GM23248 (cell line): ENCODE results near the gene MAP7D3. TPM values are rescaled to one million over a fixed set of nuclear protein-coding genes. Genes with fewer than 3 reads are reported as not detected.

ENCODE experiments used
- DNase-seq: peaks from one replicate; pipeline ENCODE4 v3.0.0-alpha.2; 2015
- H2AFZ ChIP-seq: fragments of 200-600 bp; sonication (generic); 2 replicates; pipeline ENCODE4 v1.6.1; 2016; ENCODE audit warnings: antibody characterized with exemption
- H3F3A ChIP-seq: fragments of 200-600 bp; sonication (generic); 2 replicates; pipeline ENCODE4 v1.6.1; 2016; ENCODE audit warnings: mild to moderate bottlenecking, antibody characterized with exemption, mixed run types; ENCODE audit not compliant: insufficient read depth
- H3K27ac ChIP-seq: fragments of 200-600 bp; sonication (generic); 2 replicates; pipeline ENCODE4 v1.5.1; 2016; ENCODE audit warnings: mild to moderate bottlenecking
- H3K27me3 ChIP-seq: fragments of 200-600 bp; sonication (generic); replicated peaks from 2 replicates; pipeline ENCODE4 v1.6.1; 2016; ENCODE audit warnings: mild to moderate bottlenecking; ENCODE audit not compliant: insufficient read depth
- H3K36me3 ChIP-seq: fragments of 200-600 bp; sonication (generic); 2 replicates; pipeline ENCODE4 v1.6.1; 2016; ENCODE audit warnings: low read depth, mild to moderate bottlenecking
- H3K4me1 ChIP-seq: fragments of 200-600 bp; sonication (generic); 2 replicates; pipeline ENCODE4 v1.6.1; 2016; ENCODE audit warnings: mild to moderate bottlenecking; ENCODE audit not compliant: insufficient read depth
- H3K4me2 ChIP-seq: fragments of 200-600 bp; sonication (generic); one replicate; pipeline ENCODE4 v1.6.1; 2016; ENCODE audit warnings: mild to moderate bottlenecking; ENCODE audit not compliant: unreplicated experiment
- H3K4me3 ChIP-seq: fragments of 200-600 bp; sonication (generic); 2 replicates; pipeline ENCODE4 v1.5.1; 2016; ENCODE audit warnings: mild to moderate bottlenecking
- H3K79me2 ChIP-seq: fragments of 200-600 bp; sonication (generic); 2 replicates; pipeline ENCODE4 v1.6.1; 2016; ENCODE audit warnings: mild to moderate bottlenecking; ENCODE audit not compliant: insufficient read depth
- H3K9ac ChIP-seq: fragments of 200-600 bp; sonication (generic); 2 replicates; pipeline ENCODE4 v1.6.1; 2016; ENCODE audit warnings: mild to moderate bottlenecking
- H3K9me2 ChIP-seq: fragments of 200-600 bp; sonication (generic); 2 replicates; pipeline ENCODE4 v1.6.1; 2016; ENCODE audit warnings: mixed run types, mild to moderate bottlenecking, moderate library complexity; ENCODE audit not compliant: insufficient read depth
- H3K9me3 ChIP-seq: fragments of 200-600 bp; sonication (generic); one replicate; pipeline ENCODE4 v1.6.1; 2017; ENCODE audit warnings: low read depth
- H4K20me1 ChIP-seq: fragments of 200-600 bp; sonication (generic); 2 replicates; pipeline ENCODE4 v1.6.0; 2016; ENCODE audit not compliant: insufficient read depth
- EZH2 ChIP-seq: fragments of 200-600 bp; sonication (generic); IDR thresholded peaks from 2 replicates; pipeline ENCODE4 v1.6.1; 2018; ENCODE audit warnings: antibody characterized with exemption, mild to moderate bottlenecking; ENCODE audit not compliant: insufficient read depth, poor library complexity, severe bottlenecking
- EZH2phosphoT487 ChIP-seq: fragments of 200-600 bp; sonication (generic); IDR thresholded peaks from 2 replicates; pipeline ENCODE4 v1.6.1; 2018; ENCODE audit warnings: antibody characterized with exemption, moderate library complexity, mild to moderate bottlenecking, low read depth; ENCODE audit not compliant: insufficient read depth
- WGBS, 2 experiments: methylation state at CpG; one replicate each; pipeline ENCODE4 v1.1.6; 2015 to 2017; ENCODE audit warnings: low lambda C conversion rate in 2 of 2, low coverage in 1 of 2; ENCODE audit errors: missing lambda C conversion rate in 2 of 2; 5-methylcytosine and 5-hydroxymethylcytosine counted together
- in situ Hi-C: fragments of 300-500 bp; cut with MboI; formaldehyde crosslinking; loops from 2 replicates; pipeline ENCODE4 v1.15.0; 2020
- polyA plus RNA-seq: library from polyadenylated mRNA; unstranded; fragments of >200 nt; fragmentation: Nextera tagmentation; extraction: Ambion mirVana; gene quantifications from 2 replicates; pipeline ENCODE4 v1.2.1, GENCODE V29; 2016
- total RNA-seq: library from RNA; depleted of rRNA; stranded (reverse); fragments of >200 nt; shearing (Covaris generic); gene quantifications from 2 replicates; pipeline ENCODE4 v1.2.3, GENCODE V29; 2014

The MAP7D3 gene
- total and polyA plus RNA-seq, 2 experiments from 2014 or later, result 14.2 to 14.4 TPM

- no peaks in the 10 kb centered on the region for H3K9me2 ChIP-seq
- H3K27me3 ChIP-seq, result no peaks in the 10 kb centered on the region
- H3K4me1 ChIP-seq, result peaks cover 29% of the 10 kb centered on the region
- H3K9ac ChIP-seq, result no peak overlapping the region
- no peak overlapping the region for H2AFZ ChIP-seq
- H3K4me3 ChIP-seq, result no peak overlapping the region
- no peaks in the 10 kb centered on the region for H4K20me1 ChIP-seq
- in situ Hi-C loops, result no loop called here
- DNase-seq, result no peak
- no peak for TF ChIP-seq EZH2
- no peak for TF ChIP-seq EZH2phosphoT487
- H3K36me3 ChIP-seq, result no peaks in the 10 kb centered on the region
- H3K79me2 ChIP-seq, result no peaks in the 10 kb centered on the region
- WGBS, 2 experiments, result 96% methylated on average over 5 to 7 of the region's 7 CpGs
- H3K27ac ChIP-seq, result no peak overlapping the region
- H3K9me3 ChIP-seq, result no peaks in the 10 kb centered on the region
- H3F3A ChIP-seq, result peaks cover 15% of the 10 kb centered on the region
- no peak overlapping the region for H3K4me2 ChIP-seq
These were observed 54.5 kb downstream of the MAP7D3 start for GRCh38 chrX:136196691-136197155.

- Histone ChIP-seq H3K9me2 (no peaks in the 10 kb centered on the region), H3K9me3 (no peaks in the 10 kb centered on the region), H2AFZ (no peak overlapping the region), H4K20me1 (no peaks in the 10 kb centered on the region), H3K79me2 (no peaks in the 10 kb centered on the region), H3K4me2 (no peak overlapping the region), H3K27ac (no peak overlapping the region), H3K4me3 (no peak overlapping the region), H3K4me1 (peaks cover 25% of the 10 kb centered on the region), H3K27me3 (no peaks in the 10 kb centered on the region), H3K9ac (no peak overlapping the region), H3F3A (peaks cover 15% of the 10 kb centered on the region), H3K36me3 (no peaks in the 10 kb centered on the region)
- DNase-seq, result no peak
- 68 to 81% methylated on average over 4 of the region's 4 CpGs for WGBS, 2 experiments
- in situ Hi-C loops, result no loop called here
- no peak for TF ChIP-seq EZH2
These were observed 56.0 kb downstream of the MAP7D3 start for GRCh38 chrX:136195247-136195646.

- 97 to 100% methylated on average over 2 of the region's 2 CpGs for WGBS, 2 experiments
- Histone ChIP-seq H3K79me2 (no peaks in the 10 kb centered on the region), H3K4me2 (no peak overlapping the region), H3K36me3 (no peaks in the 10 kb centered on the region), H2AFZ (no peak overlapping the region), H3K4me3 (no peak overlapping the region), H4K20me1 (no peaks in the 10 kb centered on the region), H3K27me3 (no peaks in the 10 kb centered on the region), H3K9ac (no peak overlapping the region), H3K4me1 (peaks cover 20% of the 10 kb centered on the region), H3K9me2 (no peaks in the 10 kb centered on the region), H3K9me3 (no peaks in the 10 kb centered on the region), H3K27ac (no peak overlapping the region), H3F3A (peaks cover 15% of the 10 kb centered on the region)
- no peak for DNase-seq
- in situ Hi-C loops, result no loop called here
- no peak for TF ChIP-seq EZH2phosphoT487
These were observed 56.7 kb downstream of the MAP7D3 start for GRCh38 chrX:136194536-136194935.

- Histone ChIP-seq H3K27me3 (no peaks in the 10 kb centered on the region), H3K27ac (no peak overlapping the region), H4K20me1 (no peaks in the 10 kb centered on the region), H3K36me3 (no peaks in the 10 kb centered on the region), H3K4me3 (no peak overlapping the region), H3F3A (peaks cover 15% of the 10 kb centered on the region), H3K79me2 (no peaks in the 10 kb centered on the region), H3K4me1 (peaks cover 16% of the 10 kb centered on the region), H3K9me2 (no peaks in the 10 kb centered on the region), H3K4me2 (no peak overlapping the region), H3K9me3 (no peaks in the 10 kb centered on the region), H3K9ac (no peak overlapping the region), H2AFZ (no peak overlapping the region)
- no peak for TF ChIP-seq EZH2phosphoT487
- no peak for TF ChIP-seq EZH2
- DNase-seq, result no peak
- in situ Hi-C loops, result no loop called here
- 95 to 100% methylated on average over 3 to 4 of the region's 4 CpGs for WGBS, 2 experiments
These were observed 57.4 kb downstream of the MAP7D3 start for GRCh38 chrX:136193771-136194170.

- H3K27me3 ChIP-seq, result no peaks in the 10 kb centered on the region
- no peaks in the 10 kb centered on the region for H4K20me1 ChIP-seq
- peak overlapping the region; percentile 23; the same call in 1 of the 2 replicates for H3K4me3 ChIP-seq
- peak overlapping the region; percentile 17 for H3K4me2 ChIP-seq
- 5 to 7% methylated on average over 3 of the region's 3 CpGs for WGBS, 2 experiments
- no peaks in the 10 kb centered on the region for H3K36me3 ChIP-seq
- H3K9me2 ChIP-seq, result no peaks in the 10 kb centered on the region
- H3K79me2 ChIP-seq, result no peaks in the 10 kb centered on the region
- TF ChIP-seq EZH2 (no peak), EZH2phosphoT487 (no peak)
- no peak overlapping the region for H3K9ac ChIP-seq
- H2AFZ ChIP-seq, result no peak overlapping the region
- peak overlapping the region; percentile 51 for H3K27ac ChIP-seq
- in situ Hi-C loops, result no loop called here
- H3F3A ChIP-seq, result peaks cover 15% of the 10 kb centered on the region
- peak; percentile 76 for DNase-seq
- H3K4me1 ChIP-seq, result peaks cover 16% of the 10 kb centered on the region
- H3K9me3 ChIP-seq, result no peaks in the 10 kb centered on the region
These were observed 58.3 kb downstream of the MAP7D3 start for GRCh38 chrX:136192839-136193414.
